NCI-H1930 (cell line): ENCODE data around the gene BUB1B.

Source experiments
- DNase-seq, 2 experiments: peaks; one replicate each; lab custom pipeline; 2025; lab: John Stamatoyannopoulos, UW

BUB1B gene

DNA sequence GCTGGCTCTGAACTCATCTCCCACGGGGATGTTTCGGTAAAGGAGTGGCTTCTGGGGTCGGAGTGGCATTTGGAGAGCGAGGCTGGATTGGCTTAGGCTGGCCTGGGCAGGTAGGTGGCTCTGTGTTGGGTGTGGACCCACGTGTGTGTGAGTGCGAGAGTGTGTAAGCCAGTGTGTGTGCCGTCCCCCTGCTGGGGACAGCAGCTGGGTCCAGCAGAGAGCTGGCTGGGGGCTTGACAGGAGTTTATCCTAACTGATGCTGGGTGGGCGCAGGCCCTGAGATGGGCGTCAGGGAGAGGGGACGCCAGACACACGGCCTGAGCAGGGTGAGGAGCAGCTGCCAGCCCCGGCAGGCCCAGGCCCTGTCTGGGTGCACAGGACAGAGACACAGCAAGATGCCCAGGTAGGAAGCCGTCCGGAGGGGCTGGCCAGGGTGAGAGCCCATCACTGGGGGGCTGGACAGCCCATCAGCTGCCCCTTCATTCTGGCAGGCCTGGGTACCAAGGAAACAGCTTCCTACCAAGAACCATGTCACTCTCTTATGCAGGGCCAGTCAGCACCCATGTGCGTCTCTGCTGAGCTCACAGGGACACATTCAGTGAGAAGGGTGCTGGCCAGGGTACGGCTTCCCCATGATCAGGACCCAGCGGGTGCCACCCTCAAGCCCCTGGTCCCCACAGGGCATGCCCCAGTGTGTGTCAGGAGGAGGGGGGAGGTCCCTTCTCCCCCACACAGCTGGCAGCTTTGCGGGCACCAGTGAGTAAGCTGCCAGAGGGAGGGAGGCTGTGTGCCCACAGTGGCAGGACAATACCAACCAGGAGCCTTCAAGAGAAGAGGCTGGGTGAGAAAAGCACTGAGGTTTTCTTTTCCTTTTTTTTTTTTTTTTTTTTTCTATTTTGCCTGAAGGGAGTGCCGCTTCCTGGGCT lies 79.1 kb downstream of the BUB1B start:
- DNase-seq = no peak

DNA sequence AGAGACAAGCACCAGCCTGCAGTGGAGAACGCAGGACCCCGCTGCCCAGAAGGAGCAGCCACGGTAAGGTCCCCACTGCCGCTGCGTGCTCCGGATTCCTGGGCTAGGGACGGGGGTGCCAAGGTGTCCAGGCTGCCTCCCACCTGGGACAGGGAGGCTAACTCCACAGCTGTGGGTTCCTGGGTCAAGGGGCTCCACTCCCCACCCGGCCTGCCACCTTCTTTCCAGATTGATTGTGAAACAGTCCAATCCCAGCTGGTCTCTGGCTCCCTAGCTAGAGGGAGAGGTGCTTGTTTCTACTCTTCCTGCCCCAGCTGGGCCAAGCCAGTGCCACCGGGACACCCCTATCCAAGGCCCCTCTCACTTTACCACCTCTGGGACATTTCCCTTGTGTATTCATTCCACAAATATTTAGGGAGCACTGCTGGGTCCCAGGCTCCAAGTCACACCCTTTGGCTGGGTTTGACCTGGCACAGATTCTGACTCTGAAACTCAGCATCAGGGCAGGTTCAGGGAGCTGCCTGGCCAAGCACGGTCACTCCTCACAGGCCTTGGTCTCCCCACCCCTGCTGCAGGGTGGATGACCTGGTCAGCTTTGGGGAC lies 79.9 kb downstream of the BUB1B start:
- no peak for DNase-seq

- DNase-seq = no peak
Observed at GRCh38 chr15:40241269-40242212, 80.7 kb downstream of the BUB1B start.

DNA sequence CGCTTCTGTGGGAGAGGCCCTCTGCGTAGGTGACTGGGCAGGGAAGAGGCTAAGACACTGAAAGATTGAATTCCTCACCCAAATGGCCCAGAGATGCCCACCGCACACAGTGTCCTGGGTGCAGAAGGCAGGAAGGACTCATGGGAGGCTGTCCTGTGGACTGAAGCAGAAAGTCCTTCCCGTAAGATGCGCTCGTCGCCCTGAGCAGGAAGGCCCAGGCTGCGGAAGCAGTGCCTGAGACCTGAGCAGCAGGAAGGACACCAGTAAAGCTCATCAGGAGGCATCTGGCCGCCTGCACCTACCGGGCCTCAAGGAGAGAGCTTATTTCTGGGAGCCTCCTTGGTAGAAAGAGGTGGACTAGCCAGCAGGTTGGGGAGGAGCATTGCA lies 81.3 kb downstream of the BUB1B start:
- DNase-seq = no peak

DNA sequence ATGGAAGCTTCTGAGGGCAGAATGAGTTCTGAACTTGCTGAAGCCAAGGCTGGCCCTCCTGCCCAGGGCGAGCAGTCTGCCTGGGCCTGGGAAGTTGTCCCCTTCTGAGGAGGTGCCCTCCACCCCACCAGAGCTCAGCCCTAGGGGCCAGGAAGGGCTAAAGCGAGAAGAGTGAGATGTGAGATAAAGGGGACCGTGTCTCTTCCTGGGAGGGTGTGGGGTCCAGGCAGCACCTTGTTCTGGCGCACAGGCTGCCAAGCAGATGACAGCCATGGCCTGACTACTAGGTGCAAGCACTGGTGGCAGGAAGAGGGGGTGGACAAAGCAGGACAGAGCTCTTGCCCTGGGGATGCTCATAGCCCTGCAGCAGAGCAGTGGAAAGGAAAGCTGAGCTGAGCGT lies 81.7 kb downstream of the BUB1B start:
- no peak for DNase-seq

DNA sequence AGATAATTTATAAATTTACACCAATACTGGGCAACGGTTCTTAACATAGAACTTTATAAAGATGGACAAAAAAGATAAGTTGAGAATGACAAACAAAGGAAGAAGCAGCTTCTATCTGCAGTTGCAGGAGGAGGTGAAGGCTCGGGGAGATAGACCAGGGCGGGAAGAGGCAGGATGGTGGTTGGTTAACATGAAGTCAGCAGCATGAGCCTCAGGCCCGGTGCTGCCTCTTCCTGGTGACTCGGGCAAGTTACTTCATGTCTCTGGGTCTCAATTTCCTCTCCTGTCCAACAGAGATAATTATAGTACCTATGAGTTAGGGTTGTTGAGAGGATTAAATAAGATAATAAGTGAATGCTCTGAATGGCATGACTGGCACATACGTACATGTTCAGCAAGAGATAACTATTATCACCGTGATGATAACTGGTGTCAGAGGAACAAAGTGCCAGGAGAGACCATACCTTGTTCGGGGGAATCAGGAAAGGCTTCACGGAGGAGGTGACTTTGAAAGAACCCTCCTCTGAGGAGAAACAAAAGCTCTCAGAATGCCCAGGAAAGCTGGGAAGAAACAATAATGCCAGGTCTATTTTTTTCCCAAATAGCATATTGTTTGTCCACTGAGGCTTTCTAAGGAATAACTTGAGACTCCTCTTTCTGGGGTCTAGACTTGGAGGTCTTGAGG lies 82.4 kb downstream of the BUB1B start:
- no peak for DNase-seq

DNA sequence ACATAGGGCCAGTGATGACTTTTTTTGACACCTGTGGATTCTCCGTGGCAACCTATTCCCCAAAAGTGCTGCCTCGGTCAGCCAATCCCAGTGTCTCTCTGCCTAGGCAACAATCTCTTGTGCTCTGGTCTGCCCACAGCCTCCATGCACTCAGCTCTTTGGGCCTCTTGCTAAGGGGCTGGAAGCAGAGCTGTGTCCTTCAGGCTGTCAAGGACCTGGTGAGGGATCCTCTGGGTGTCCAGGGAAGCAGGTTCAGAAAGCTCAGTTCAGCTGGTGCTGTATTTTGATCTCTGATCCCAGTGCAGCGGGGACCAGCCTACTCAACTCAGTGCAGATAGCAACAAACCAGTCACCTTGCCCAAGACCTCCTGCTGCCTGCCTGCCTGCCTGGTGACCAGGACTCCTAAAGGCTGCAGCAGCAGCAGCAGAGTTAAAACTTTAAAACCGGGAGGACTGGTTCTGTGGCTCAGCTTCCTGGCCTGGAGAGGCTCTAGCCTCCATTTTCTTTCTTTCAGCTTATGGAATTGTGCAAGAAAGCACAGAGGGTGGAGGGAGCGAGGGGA lies 84.2 kb downstream of the BUB1B start:
- no peak for DNase-seq

- DNase-seq = no peak
Observed at GRCh38 chr15:40245666-40246450, 85.0 kb downstream of the BUB1B start.

DNA sequence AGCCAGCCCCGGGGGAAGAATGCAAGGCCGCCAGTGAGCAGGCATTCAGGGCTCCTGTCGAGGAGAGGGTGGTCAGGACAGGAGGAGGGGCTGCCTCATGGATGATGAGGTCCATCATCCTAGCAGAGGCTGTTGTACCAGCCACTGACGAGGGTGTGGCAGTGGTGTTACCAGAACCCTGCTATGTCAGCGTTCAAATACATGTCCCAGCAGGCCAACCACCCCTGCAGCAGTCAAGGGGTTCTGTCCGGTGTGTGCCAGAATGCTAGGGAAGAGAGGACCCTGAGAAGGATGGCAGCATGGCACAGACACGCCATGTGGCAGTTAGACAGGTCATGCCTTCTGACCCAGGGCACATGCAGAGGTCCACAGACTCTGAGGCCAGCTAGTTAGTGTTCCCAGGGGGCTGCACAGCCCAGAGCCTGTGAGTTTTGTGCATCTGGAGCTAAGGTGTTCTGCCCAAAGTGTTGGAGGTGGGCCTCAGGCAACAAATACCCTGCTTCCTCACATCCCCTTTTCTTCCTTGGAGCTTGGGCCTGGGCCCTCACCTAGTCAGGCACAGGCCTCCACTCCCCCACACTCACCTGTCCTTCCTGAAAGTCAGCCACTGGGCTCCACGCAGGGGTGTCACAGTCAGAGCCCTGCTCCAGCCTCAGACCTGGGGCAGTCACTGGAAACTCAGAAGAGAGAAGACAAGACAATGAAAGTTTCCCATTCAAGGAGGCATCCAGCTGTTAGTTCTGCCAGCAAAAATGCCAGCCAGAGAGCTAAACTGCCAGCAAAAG lies 85.8 kb downstream of the BUB1B start:
- DNase-seq = no peak

GRCh38 chr15:40247406-40247971 lies 86.6 kb downstream of the BUB1B start:
- no peak for DNase-seq

DNA sequence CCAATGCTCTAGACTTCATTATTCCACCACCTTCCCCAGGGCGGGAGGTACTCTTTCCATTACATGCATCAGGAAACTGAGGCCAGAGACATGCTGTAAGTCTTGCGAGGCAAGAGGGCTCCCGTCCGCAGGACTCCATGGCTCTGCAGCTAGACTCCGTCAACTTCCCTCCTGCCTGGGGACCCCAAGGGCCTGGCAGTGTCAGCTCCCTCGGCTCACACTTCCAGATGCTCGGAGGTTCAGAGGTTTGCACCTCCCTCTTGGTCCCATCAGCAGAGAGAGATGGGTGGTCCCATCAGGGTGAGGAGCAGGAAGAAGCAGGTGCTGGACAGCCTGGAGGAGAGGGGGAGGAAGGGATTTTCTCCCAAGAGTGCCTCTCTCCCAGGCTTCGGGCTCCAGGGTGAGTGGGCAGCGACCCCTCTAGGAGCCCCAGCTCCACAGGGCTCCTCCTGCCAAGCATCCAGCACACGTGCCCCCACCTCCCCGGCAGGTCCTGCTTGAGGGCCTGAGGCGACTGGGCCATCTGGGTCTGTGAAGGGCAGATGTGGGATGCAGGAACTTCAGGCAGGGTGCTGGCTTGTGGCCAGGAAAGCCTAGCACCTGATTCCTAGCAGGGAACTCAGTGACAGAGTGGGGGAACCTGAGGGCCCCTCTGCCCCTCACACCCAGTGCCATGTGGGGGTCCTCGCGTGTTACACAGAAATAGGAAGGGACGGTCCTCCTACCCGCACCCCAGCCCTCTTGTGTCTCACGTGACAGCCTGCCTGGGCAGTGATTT lies 87.3 kb downstream of the BUB1B start:
- DNase-seq = no peak

DNA sequence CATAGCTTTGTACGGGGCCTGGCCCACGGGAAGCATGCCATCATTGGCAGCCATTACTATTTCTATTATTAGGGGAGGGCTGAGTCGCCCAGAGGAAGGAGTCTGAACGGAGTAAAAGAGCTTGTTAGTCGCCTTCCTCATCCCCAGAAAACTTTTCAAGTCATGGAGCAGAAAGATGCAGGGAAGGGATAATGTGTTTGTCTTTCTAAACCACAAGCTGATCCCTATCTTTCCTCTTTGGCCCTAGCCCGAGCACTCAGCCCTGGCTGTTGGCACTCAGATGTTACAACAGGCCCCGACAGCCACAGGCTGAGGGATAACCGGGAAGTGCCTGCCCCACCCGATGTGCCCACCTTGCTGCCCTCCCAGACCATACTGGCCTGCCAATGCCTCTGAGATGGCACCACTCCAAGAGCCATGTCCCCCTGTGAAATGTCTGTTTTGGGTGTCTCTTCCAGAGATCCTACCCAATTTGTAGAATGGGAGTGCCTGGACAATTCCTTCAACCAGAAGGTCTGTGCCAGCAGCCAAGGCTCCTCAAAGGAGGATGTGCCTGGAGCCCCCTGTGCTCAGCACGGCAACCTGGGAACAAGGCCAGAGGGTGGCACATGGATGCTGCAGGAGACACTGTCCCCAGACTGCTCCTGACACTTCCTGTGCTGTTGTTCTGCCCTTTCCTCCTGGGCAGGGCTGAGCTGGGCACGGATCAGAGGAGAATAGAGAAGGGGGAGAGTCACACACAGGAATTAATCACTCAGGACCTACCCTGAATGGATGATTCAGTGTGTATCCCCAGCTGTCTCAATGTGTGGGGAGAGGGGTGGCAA lies 88.8 kb downstream of the BUB1B start:
- DNase-seq = no peak

- no peak for DNase-seq
Observed at GRCh38 chr15:40250304-40250656, 89.4 kb downstream of the BUB1B start.

- no peak for DNase-seq
Observed at GRCh38 chr15:40250771-40251483, 90.1 kb downstream of the BUB1B start.

DNA sequence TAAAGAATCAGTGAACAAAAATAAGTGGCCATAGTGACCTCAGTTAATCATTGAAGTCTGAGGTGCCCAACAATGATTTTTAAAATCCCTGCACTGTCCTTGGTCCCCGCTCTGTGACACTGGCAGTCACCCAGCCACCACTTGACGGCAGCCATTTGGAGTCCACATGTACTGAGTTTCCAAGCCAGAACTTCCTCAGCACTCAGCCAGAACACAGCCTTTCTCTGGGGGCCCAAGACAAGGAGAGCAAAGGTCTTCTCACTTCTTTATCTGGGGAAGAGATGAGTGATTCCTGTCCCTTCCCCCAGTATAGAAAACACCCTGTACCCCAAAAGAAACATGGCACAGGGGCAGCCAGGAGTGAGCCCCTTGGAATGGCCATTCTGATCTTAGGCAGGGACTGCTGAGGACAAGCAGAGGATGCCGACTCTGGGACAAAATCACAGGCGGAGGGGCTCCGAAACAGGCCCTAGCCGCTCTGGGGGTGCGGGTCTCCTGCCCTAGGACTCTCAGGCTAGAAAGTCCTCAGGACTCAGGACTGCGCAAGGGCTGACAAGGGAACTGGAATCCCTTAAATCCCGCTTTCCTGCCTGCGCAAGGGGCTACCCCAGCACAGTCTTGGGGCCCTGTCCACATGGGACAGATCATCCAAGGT lies 90.7 kb downstream of the BUB1B start:
- DNase-seq = no peak

- no peak for DNase-seq
Observed at GRCh38 chr15:40252141-40252437, 91.2 kb downstream of the BUB1B start.
